ENCODE data around the gene RTN4RL1.

DNA sequence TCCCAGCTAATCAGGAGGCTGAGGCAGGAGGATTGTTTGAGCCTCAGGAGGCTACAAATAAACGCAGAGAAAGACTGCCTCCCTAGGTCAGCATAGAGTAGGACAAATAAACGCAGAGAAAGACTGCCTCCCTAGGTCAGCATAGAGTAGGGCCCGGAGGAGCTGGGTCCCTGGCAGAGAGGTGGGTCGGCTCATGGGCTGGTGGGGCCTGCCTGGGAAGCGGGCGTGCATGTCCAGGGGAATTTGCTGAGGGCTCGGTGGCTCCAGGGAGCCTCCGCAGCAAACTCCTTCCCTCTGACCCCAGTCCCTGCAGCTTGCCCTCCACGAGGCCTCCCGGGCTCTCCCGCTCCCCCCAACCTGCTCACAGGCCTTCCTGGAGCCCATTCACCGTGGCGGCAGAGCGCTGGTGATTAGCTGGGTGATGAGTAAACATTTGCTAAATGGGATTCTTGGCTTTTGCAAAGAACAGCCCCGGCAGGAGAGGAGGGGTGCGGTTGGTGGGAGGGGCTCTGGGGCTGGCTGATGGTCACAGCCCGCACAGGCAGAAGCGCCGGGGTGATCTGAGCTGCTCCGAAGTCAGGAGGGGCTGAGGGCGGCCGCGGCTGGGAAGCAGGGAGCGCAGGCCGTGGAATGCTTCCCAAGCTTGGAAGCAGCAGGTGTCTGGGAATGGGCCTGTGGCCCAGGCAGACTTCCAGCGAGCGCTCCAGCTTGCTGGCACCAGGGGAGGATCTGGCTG lies 93.1 kb downstream of the RTN4RL1 start:
- TF ChIP-seq, protein P1, sequence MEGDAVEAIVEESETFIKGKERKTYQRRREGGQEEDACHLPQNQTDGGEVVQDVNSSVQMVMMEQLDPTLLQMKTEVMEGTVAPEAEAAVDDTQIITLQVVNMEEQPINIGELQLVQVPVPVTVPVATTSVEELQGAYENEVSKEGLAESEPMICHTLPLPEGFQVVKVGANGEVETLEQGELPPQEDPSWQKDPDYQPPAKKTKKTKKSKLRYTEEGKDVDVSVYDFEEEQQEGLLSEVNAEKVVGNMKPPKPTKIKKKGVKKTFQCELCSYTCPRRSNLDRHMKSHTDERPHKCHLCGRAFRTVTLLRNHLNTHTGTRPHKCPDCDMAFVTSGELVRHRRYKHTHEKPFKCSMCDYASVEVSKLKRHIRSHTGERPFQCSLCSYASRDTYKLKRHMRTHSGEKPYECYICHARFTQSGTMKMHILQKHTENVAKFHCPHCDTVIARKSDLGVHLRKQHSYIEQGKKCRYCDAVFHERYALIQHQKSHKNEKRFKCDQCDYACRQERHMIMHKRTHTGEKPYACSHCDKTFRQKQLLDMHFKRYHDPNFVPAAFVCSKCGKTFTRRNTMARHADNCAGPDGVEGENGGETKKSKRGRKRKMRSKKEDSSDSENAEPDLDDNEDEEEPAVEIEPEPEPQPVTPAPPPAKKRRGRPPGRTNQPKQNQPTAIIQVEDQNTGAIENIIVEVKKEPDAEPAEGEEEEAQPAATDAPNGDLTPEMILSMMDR (CRISPR knock-in tag; IDR thresholded peaks at IDR 0.05) = no peak; the same call in 1 of the 2 replicates
- TF ChIP-seq ETV6 (CRISPR knock-in tag; conservative IDR thresholded peaks at IDR 0.05) = no peak
- TF ChIP-seq KDM6A (CRISPR knock-in tag; IDR thresholded peaks at IDR 0.05; ENCODE audit: low read depth) = no peak
- no peak for TF ChIP-seq CEBPB (IDR thresholded peaks at IDR 0.05; ENCODE audit: borderline replicate concordance, low read depth, low read length)
- no peak for TF ChIP-seq CBX5 (CRISPR knock-in tag; IDR thresholded peaks at IDR 0.05; ENCODE audit: borderline replicate concordance)

All from HepG2 (cell line).